Activated CD8-positive, alpha-beta memory T cell treated with anti-CD3 and anti-CD28 coated beads for 1 hour (primary cell): ENCODE results near the gene KCNJ12.
"Not testable (repeated sequence)": the region's sequence is repeated elsewhere in the genome, so short reads cannot be mapped to it uniquely, and the experiment has no call there.

Experiments
- DNase-seq, 2 donors: peaks; one replicate each; pipeline ENCODE4 v3.0.0-alpha.2; 2020; ENCODE audit warnings: low read depth in 1 of 2; ENCODE audit errors: extremely low read depth in 1 of 2

The KCNJ12 gene

GRCh38 chr17:21404539-21404938 is 28.4 kb downstream of the KCNJ12 start:
- DNase-seq: not testable (repeated sequence)

DNA sequence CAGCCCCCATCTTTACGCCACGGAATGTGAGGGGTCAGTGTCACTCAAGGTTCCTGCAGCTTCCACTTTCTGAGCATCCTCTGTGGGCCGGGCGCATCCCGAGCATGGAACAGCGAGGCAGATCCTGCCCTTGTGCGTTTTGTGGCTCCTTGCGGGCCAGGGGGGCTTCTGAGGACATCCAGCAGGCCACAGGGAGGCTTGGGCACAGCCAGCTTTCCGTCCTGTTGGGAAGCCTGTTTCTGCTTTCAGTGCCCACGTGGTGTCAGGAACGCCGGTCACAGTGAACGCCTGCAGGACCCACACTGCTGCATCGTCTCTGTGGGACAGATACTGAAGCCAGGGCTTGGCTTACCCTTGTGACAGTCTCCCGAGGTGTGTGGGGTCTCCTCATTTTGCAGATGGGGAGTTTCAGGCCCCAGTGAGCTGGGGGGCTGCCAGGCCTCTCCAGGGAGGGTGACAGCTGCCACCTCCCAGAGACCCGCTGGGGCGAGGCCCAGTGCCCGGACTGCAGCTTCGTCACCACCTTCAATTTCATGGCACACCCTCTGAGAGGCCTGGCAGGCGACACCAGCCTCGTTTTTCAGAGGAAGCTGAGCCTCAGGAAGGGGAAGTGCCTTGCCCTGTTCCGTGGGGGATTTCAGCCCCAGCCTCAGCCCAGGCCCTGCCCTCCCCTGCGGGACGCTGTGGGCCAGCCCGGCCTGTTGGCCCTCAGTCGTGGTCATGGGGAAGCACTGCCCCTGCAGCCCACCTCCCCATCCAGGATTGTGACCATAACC is 29.0 kb downstream of the KCNJ12 start:
- DNase-seq: not testable (repeated sequence)

DNA sequence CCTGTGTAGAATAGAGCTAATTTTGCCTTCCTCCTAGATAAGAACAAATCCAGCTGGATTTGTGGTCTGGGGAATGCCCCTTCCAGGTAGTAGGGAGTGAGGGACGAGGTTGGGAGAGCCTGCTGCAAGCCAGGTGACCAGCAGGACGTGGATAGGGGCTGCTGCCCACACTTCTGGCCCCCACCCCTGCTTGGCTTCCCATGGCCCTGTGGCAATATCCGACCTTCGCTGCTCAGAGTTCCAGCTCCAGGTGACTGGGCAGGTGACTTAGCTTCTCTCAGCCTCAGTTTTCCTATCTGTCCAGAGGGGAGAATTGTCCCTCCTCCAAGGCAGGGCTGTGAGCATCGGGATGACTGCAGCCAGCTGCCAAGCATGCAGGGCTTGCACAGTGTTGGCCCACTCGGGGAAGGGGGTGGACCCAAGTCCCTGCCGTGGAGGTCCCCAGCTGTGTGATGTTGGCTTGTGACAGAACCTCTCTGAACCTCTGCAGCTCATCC is 29.8 kb downstream of the KCNJ12 start:
- not testable (repeated sequence) for DNase-seq

DNA sequence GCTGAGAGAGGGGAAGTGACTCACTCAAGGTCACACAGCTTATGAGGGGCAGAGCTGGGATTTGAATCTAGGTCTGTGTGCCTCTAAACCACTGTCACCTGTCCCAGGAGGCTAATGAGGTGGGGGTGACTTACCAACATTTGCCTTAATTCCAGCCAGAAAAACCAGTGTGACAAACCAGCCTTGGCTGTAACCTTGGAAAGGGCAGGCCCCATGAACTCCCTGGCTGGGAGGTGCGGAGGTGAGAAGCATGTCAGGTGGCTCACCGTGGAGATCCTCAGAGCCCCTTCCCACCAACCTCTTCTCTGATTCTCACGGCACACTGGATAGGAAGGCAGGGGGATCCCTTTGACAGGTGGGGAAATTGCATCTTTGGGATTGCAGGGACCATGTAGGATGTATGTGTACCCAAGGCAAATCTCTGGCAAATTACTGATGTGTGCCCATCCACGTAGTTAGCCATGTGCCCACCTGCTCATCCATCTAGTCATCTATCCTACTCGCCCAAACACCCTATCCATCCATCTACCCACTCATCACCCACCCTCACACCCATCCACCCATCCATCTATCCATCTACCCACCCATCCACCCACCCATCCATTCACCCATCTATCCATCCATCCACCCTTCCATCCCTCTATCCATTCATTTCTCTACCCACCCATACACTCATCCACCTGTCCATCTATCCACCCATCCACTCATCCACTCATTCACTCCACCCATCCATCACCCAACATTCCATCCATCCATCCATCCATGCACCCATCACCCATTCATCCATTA is 30.7 kb downstream of the KCNJ12 start:
- DNase-seq: not testable (repeated sequence)

DNA sequence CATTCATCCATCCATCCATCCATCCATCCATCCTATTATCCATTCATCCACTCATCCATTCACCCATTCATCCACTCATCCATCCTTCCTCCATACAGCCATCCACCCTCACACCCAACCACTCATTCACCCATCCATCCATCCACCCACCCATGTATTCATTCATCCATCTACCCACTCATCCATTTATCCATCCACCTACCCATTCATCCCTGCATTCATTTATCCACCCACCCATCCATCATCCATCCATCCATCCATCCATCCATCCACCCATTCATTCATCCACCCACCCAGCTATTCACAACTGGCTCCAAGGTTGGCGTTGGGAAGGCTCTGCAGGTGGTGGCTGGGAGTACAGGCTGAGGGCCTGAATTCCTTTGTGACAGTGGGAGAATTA is 31.6 kb downstream of the KCNJ12 start:
- not testable (repeated sequence) for DNase-seq

DNA sequence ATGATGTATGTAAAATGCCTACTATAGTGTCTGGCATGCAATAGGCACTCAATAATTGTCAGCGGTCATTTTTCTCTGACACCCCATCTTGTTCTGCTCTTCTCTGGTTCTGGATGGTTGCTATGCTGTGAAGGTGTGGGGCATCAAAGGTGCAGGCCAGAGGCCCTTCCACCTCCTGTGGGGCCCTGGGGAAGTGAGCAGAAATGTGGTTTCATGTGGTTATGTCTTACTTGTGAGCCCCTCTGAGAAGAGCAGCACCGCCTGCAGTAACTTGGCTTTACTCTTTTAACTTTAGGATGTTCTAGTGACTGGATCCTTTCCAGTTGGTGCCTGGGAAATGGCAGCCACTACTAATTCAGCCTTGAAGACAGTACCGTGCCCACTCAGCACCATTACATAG is 32.1 kb downstream of the KCNJ12 start:
- not testable (repeated sequence) for DNase-seq

GRCh38 chr17:21408766-21409300 is 32.7 kb downstream of the KCNJ12 start:
- not testable (repeated sequence) for DNase-seq

GRCh38 chr17:21409388-21409787 is 33.2 kb downstream of the KCNJ12 start:
- not testable (repeated sequence) for DNase-seq

DNA sequence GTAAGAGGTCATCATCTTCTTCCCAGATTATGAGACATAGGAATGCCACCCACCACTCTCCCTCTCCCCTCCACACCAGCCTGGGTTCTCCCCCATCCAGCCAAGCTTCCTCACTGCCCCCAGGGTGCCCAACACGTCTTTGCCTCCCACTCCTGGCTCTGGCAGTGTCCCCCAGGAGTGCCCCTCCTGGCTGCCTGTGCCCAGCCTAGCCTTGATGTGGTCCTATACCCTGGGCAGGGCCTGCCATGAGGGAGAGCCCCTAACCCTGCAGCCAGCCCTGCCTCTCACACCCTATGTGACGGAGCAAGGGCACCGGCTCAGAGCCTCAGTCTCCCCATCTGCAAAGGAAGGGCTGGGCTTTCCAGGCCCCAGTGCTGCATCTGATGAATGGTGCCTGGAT is 33.8 kb downstream of the KCNJ12 start:
- DNase-seq: not testable (repeated sequence)

- not testable (repeated sequence) for DNase-seq
These were observed 34.2 kb downstream of the KCNJ12 start for GRCh38 chr17:21410371-21410770.

DNA sequence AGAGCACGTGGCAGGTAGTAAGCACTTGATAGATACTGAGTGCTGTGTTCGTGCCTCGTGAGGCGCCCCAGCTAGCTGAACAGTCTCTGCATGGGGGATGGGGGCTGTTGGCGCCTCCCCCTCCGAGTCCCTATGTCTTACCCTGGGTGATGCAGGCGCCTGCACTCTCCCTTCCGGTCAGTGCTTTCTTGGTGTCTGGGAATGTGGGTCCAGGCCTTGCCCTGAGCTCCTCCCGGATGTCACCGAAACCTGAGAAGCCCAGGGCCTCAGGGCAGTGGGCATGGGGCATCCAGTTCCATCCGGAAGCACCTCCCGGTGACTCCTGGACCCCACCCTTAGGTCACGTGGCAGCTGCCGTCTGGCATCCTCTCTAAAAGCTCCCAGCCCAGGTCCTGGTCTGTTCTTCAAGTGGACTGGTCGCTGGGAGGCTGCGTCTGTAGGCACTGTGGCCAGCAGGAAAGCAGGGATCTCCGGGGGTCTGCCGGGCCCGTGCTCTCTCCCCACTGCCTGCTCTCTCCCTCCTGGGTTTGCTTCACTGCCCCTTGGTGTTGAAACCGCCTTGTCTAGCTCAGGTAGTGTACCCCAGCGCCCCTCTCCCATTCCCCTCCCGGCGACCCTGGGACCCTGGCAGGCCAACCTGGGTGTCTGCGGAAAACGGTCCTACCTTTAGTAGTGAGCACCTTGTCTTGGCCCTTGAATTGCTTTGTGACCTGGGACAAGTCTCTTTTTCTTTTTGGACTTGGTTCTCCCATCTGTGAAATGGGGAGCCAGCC is 34.9 kb downstream of the KCNJ12 start:
- not testable (repeated sequence) for DNase-seq

DNA sequence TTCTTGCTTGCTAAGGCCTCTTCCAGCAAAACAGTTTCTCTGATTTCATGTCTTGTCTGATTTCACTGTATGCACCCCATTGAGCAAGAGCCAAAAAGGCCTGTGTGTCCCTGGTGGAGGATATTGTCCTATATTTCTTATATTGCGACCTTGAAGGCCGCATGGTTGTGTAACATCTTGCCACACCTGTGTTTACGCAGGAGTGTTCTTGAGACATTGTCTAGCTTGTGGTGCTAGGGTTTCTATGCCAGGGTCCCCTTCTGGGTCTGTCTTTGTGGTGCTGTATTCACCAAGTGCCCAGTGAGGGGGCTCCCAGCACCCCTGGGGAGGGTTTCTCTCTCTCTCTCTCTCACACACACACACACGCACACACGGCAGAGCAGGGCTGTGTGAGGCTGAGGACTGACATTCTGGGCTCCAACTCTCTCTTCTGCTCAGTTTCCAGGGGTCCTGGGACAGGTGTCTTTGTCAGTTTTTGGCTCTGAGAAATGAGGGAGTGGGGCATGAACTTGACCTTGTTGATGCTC is 35.6 kb downstream of the KCNJ12 start:
- DNase-seq: not testable (repeated sequence)

GRCh38 chr17:21412207-21412681 is 36.1 kb downstream of the KCNJ12 start:
- not testable (repeated sequence) for DNase-seq

- not testable (repeated sequence) for DNase-seq
These were observed 37.6 kb downstream of the KCNJ12 start for GRCh38 chr17:21413570-21414279.

GRCh38 chr17:21414616-21415015 is 38.5 kb downstream of the KCNJ12 start:
- not testable (repeated sequence) for DNase-seq

DNA sequence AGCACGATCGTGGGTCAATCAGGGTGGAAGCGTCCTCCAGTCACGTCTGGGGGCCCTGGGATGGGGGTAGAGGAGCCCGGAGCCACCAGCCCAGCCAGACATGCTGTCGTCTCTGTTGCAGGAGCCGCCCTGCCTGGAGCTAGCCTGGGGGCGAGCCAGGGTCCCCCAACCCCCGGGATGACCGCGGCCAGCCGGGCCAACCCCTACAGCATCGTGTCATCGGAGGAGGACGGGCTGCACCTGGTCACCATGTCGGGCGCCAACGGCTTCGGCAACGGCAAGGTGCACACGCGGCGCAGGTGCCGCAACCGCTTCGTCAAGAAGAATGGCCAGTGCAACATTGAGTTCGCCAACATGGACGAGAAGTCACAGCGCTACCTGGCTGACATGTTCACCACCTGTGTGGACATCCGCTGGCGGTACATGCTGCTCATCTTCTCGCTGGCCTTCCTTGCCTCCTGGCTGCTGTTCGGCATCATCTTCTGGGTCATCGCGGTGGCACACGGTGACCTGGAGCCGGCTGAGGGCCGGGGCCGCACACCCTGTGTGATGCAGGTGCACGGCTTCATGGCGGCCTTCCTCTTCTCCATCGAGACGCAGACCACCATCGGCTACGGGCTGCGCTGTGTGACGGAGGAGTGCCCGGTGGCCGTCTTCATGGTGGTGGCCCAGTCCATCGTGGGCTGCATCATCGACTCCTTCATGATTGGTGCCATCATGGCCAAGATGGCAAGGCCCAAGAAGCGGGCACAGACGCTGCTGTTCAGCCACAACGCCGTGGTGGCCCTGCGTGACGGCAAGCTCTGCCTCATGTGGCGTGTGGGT is 39.2 kb downstream of the KCNJ12 start:
- not testable (repeated sequence) for DNase-seq

GRCh38 chr17:21416471-21416981 is 40.4 kb downstream of the KCNJ12 start:
- not testable (repeated sequence) for DNase-seq

GRCh38 chr17:21417349-21417748 is 41.2 kb downstream of the KCNJ12 start:
- not testable (repeated sequence) for DNase-seq

- no peak for DNase-seq
These were observed 41.8 kb downstream of the KCNJ12 start for GRCh38 chr17:21417921-21418320.
